ENCODE data around the gene KIF4A.

GRCh38 chrX:70461026-70461425, 171.1 kb downstream of the KIF4A start:
- TF ChIP-seq ZKSCAN8 (CRISPR knock-in tag; IDR thresholded peaks at IDR 0.05), result no peak
- TF ChIP-seq SMC3 (conservative IDR thresholded peaks at IDR 0.05; ENCODE audit: insufficient read depth, low read depth, low read length), result no peak
- no peak for TF ChIP-seq CEBPB (tag; IDR thresholded peaks at IDR 0.05)
- TF ChIP-seq TAF1 (IDR thresholded peaks at IDR 0.05; ENCODE audit: control insufficient read depth, extremely low read depth, insufficient read depth, low read length, severe bottlenecking), result no peak
- no peak for TF ChIP-seq FOS (IDR thresholded peaks at IDR 0.05; ENCODE audit: extremely low read depth, insufficient read length)
- no peak for TF ChIP-seq CTCF (IDR thresholded peaks at IDR 0.05 in 2 of 3, conservative IDR thresholded peaks at IDR 0.05 in 1 of 3; ENCODE audit: insufficient read depth in 2 of 3, low read depth in 1 of 3, low read length in 3 of 3)
- TF ChIP-seq RBBP5 (IDR thresholded peaks at IDR 0.05; ENCODE audit: borderline replicate concordance, insufficient read depth, low read length, poor library complexity, severe bottlenecking), result no peak
- no peak for TF ChIP-seq NR2C2 (CRISPR knock-in tag; IDR thresholded peaks at IDR 0.05)
- no peak for TF ChIP-seq NR2C2 (tag; IDR thresholded peaks at IDR 0.05)
- TF ChIP-seq THAP7 (CRISPR knock-in tag; IDR thresholded peaks at IDR 0.05), result no peak
- no peak for TF ChIP-seq IRF1 (CRISPR knock-in tag; IDR thresholded peaks at IDR 0.05; ENCODE audit: borderline replicate concordance)
- no peak for TF ChIP-seq SP1 (CRISPR knock-in tag; IDR thresholded peaks at IDR 0.05)

Measured in K562 (cell line).